Cerebellar nuclear complex (tissue), 1 donor: ENCODE results near the gene ATG7.
"Not testable (repeated sequence)": the region's sequence is repeated elsewhere in the genome, so short reads cannot be mapped to it uniquely, and the experiment has no call there.

ENCODE experiments used
- DNase-seq, 2 experiments: peaks; one replicate each; lab custom pipeline; 2025; lab: John Stamatoyannopoulos, UW

Gene ATG7

DNA sequence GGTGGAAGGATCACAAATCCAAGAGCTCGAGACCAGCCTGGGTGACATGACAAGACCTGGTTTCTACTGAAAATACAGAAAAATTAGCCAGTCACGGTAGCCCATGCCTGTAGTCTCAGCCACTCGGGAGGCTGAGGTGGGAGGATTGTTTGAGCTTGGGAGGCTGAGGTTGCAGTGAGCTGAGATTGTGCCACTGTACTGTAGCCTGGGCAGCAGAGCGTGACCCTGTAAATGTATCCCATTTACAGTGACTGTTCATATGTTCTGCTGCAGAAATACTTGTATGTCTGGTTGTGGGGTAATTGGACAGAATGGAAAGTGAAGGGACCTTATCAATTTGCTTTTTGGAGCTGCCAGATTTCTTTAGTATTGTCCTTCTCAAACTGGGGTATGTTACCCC lies 24.9 kb downstream of the ATG7 start:
- no peak for DNase-seq

DNA sequence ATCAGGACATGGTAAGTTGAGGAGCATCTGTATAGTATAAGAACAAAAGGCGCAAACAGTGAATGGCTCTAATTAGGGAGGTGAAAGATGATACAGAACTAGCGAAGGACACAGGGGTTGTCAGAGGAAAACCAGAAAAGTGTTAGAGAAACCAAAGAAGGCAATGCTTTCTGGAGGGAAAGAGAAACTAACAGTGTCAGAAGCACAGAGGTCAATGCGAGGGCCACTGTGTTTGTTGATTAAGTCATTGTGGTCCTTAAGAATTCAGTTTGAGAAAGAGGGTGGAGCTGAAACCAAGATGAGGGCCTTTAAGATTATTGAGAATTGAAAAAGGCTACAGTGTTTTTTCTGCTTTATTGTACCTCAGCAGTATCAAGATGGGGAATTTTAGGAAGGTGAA lies 28.8 kb downstream of the ATG7 start:
- DNase-seq = no peak

DNA sequence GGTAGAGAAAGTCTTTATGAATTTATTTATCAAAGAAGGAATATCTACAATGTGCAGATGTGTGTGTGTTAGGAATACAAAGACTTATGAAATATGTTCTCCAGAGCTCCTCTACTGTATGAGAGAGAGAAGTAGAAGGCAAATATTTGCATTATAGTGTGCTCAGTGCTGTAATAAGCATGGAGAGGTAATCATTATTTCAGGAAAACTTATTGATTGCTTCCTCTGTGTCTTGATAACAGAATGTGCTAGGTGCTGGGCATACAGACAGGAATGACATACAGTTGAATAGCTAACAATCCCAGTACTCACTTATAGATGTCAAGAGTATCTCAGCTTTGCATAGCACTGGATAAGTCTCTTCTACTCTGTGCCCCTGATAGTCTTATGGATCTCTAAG lies 30.2 kb downstream of the ATG7 start:
- no peak for DNase-seq

DNA sequence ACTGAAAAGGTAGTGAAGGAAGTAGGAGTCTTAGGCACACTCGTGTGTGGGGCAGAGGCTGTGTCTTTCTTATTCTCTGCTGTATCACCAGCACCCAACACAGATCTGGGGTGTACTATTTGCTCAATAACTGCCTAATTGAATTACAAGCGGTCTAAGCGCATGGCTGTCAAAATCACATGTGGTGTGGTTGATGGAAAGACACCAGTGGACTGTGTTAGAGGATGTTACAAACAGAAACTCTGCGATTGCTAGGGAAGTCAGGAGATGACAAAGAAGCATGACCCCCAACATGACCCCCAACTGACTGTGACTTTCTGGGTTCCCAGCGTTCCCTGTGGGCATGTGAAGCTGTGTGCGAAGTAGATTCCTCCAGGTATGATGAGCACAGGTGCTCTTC lies 32.0 kb downstream of the ATG7 start:
- DNase-seq = no peak

DNA sequence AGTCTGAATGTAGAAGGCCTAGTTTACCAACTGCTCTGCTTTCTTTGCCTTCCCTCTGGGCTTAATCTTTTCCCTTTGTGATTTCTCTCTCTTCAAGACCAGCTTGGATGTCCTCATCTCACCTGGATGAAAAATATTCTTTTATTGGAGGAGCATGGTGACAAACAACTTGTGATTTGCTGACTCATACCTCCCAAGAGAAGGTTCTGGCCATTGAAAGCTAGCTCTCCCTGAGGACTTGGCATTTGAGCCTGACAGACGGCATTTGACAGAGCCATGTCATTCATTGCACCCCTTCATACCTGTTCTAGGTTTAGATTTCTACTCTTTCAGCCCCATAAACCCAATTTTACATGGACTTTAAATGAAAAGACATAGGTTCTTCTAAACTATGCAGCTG lies 33.3 kb downstream of the ATG7 start:
- DNase-seq = no peak

DNA sequence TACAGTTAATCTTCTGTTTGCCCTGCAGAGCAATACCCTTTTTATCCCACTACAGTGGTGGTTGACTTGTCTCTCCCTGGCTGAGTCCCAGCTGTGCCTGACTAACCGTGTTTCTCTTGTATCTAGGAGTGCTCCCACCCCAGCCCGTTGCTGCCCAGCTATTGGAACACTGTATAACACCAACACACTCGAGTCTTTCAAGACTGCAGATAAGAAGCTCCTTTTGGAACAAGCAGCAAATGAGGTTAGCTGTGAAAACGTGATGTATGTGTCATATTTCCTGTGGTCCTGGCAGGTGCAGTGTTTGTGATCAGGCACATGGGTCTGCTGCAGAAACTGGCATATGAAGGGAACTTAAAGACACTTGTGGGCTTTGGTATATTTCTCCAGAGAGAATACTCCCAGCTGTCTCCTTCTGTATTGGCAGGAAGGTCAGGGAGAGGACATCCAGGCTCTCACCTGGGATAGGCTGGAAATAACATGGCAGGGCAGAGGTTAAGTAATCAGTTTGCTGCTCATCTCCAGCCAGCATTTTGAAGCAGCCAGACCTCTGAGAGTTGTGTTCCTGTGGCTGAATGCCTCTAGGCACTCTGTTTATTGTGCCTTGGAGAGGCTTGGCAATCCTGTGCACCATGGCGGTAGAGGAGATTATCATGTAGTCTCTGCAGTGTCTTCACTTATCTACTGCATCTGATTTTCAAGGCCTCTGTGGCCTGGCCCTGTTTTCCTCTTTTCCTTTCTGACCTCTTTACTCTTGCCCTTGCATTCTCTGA lies 34.8 kb downstream of the ATG7 start:
- no peak for DNase-seq

DNA sequence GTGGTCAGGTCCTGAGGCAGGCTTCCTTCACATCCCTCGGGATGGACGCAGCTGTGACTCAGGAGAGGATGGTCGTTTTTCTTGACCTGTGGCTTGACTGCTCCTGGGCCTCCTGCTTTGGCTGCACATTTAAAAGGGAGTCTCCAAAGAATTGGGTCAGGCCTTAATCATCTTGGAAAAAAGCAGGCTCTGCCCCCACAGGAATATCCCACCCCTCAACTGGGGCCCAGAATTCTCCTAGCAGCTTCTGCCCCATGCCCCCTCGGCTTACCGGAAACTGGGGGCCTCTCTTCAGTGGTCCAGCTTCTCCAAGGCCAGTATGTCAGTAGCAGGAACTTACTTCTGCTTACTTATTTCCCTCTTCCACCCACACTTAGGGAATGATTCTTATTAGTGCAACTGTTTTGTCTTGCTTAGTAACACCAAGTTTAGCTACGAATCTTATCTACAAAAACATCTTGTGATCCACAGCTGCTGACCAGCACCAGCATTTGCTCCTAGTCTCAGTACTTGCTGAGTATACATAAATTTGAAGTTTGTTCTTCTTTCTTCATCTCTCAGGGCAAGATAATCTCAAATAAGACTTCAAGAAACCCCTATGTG lies 35.7 kb downstream of the ATG7 start:
- DNase-seq = no peak

DNA sequence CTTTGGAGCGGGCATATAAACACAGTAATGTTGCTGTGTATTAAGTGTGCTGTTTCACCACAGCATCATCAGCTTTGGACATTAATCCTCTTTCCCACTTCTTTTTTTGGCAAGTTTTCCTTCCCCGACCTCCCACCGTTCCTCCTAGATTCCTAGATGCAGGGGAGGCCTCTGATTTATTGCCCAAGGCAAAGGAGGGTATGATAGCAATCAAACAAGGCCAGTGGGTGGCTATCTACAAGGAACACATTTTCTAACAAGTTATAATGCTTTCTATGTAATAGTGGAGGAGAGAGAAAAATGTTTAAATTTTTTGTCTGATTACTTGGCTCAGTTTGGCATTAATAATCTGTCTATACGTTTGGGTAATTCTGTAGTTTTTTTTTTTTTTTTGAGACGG lies 38.1 kb downstream of the ATG7 start:
- DNase-seq = no peak

DNA sequence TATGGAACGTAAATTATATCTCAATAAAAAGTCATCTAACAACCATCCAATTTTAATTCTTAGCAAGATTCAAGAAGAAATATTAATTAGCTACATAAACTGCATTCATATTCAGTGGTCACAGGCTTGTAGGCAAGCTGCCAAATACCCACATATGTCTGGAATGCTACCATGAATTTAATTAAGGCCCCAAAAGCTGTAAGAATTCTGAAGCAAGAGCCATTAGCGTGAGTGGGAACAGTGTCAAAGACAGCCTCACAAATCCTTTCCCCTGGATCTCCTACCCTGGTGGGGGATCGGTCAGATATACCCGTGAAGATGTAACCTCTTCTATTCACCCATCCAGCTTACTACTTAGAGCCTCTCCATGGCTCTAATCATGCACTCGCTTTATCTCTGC lies 40.0 kb downstream of the ATG7 start:
- no peak for DNase-seq

DNA sequence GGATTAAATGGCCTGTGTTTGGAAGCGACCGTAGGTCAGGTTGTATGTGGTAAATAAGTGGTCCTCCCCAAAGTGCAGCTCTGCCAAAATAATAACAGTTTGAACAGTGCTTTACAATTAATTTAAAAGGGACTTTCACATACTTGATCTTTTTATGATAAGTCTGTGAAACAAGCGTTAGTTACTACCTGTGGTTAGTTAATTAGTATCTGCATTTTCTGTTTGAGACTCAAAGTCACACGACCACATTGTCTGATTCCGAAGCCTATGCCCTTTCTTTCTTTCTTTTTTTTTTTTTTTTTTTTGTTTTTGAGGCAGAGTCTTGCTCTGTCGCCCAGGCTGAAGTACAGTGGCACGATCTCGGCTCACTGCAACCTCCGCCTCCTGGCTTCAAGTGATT lies 45.1 kb downstream of the ATG7 start:
- no peak for DNase-seq

DNA sequence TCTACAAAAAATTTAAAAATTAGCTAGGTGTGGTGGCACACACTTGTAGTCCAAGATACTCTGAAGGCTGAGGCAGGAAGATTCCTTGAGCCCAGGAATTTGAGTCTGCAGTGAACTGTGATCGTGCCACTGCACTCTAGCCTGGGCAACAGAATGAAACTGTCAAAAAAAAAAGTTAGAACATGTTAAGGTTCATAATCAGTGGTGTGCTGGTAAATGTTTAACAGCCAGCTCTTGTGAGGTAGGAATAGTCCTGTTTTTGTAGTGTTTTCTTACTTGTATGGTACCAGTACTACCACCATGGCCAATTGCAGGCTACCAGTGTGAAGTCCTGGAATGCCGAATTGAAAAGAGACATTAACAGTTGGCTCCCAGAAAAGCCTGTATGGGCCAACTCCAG lies 50.7 kb downstream of the ATG7 start:
- DNase-seq = no peak

DNA sequence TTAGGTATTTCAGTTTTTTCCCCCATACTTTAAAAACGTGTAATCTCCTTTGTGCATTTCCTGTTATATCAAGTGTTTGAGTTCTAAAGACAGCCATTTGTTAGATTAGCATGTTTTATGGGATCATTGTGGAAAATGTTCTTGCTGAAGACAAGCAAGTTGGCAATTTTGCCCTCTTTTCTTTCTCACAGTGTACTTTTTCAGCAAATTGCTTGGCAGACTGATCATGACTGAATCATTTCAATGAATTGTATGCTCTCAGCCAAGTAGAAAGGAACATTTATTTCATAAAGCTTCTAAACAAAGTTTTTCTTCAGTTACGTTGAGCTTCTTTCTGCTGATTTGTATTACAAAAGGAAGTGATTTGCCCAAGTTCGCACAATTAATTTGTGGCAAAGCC lies 51.6 kb downstream of the ATG7 start:
- no peak for DNase-seq

DNA sequence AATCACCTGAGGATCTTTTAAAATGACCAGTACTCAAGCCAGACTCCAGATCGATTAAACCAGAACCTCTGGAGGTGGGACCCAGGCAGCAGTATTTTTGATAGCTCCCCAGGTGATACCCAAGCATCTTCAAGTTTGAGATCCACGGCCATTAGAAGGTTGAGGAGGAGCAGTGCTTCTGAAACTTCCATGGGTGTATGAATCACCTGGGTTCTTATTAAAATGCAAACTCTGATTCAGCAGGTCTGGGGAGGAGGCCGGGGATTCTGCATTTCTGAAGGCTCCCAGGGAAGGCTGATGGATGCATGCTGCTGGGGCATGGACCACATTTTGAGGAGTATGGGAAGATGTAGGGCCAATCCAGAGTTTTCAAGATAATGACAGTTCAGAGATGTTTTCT lies 55.4 kb downstream of the ATG7 start:
- DNase-seq = no peak

DNA sequence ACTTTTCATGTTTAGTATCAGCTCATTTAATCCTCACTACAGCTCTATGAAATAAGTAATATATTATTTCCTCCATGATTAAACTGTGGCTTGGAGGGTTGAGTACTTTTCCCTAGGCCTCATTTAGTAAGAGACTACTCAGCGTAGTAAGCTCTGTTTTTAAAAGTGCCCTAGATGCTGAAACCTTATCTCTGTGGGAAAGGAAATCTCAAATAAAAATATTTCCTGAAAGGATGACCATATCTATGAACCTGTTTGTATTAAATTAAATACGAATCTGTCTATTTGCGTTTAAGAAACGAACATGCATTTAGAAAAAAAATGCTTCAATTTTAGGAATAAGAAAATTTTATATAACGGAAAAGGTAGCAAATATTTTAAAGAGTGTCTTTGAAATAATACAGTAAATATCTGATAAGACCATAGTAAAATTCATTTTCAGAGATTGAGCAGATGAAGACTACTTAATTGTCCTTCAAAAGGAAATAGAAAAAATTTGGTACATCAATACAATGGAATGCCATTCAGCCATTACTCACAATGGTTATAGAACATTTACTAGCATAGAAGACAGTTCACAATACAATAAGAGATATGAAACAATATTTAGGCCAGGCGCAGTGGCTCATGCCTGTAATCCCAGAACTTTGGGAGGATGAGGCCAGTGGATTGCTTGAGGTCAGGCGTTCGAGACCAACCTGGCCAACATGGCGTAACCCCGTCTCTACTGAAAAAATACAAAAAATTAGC lies 56.2 kb downstream of the ATG7 start:
- DNase-seq = no peak

DNA sequence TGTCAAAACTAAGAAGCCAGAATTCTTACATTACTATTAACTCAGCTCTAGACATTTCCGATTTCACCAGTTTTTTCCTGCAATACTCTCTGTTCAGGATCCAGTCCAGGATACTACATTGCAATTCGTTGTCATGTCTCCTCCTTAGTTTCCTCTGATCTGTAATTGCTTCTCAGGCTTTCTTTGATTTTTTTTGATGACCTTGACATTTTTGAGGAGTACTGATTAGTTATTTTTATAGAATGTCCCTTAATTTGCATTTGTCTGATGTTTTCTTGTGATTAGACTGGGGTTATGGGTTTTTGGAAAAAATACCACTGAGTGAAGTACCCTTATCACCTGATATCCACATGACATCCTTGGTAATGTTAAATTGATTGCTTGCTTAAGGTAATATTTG lies 57.6 kb downstream of the ATG7 start:
- DNase-seq = no peak

DNA sequence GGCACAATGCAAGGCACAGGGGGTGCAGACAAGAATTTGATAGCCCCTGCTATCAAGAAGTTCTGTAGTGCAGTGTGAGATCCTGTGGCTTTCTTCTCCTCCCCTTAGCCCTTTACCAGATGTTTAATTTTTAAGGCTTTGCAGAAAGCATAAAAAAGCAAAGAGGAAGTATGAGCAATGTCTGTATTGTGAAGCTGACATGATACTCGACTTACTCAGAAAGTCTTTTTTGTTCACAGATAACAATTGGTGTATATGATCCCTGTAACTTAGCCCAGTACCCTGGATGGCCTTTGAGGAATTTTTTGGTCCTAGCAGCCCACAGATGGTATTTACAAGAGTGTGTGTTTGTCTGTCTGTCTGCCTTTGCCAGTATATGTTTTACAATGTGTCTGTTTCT lies 58.9 kb downstream of the ATG7 start:
- no peak for DNase-seq

DNA sequence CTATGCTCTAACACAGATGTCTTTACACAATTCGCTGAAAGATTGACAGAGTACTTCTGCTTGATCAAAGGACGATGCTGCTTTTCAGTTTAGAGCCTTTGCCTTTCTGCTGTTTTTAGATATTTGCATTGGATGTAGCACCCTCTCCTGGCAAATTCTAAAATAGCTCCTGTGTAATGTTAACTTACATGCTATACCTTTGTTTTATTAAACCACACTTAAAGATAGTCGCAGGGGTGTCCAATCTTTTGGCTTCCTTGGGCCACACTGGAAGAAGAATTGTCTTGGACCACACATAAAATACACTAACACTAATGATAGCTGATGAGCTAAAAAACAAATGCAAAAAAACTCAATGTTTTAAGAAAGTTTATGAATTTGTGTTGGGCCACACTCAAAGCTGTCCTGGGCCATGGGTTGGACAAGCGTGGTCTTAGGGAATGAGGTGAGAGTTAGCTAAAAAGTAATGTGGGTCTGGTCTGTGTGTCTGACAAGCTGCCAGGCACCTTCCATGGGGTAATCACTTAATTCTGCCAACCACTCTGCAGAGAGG lies 62.9 kb downstream of the ATG7 start:
- no peak for DNase-seq

DNA sequence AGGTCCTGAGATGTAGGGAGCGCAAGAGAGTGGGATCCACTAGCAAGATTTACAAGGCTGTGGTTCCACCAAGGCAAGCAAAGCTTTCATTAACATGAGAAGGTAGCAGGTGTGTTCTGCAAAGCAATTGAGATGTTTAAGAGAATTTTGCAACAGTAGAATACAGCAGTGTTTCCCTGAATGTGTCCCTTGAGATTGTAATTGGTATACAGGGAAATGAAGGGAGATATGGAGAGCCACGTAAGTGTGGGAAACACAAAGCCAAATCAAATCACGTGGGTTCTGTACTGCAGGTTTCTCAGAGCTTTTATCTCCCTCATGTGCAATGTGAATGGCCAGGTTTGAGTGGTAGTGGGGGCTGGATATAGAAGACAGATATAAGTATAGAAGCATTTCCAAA lies 67.3 kb downstream of the ATG7 start:
- DNase-seq = no peak

DNA sequence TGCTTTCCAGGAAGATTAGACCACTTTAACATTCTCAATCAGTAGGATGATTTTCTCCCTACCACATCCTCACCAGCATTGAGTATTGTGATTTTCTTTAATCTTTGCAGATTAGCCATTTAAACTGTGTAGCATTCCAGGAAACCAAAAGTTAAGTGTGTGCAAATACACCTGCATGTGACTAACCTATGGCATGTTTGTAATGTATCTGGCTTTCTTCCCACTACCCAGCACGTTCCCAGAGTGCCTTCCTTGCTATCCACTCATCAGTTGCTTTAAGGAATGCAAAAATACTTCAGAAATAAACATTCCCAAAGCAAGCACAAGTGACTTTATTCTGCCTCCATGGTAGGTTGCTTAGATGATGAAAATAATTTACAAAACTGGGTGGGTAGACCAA lies 74.2 kb downstream of the ATG7 start:
- no peak for DNase-seq

DNA sequence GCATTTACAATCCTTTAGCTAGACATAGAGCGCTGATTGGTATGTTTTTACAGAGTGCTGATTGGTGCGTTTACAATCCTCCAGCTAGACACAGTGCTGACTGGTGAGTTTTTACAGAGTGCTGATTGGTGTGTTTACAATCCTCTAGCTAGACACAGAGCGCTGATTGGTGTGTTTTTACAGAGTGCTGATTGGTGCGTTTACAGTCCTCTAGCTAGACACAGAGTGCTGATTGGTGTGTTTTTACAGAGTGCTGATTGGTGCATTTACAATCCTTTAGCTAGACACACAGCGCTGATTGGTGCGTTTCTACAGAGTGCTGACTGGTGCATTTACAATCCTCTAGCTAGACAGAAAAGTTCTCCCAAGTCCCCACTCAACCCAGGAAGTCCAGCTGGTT lies 76.7 kb downstream of the ATG7 start:
- DNase-seq = not testable (repeated sequence)

DNA sequence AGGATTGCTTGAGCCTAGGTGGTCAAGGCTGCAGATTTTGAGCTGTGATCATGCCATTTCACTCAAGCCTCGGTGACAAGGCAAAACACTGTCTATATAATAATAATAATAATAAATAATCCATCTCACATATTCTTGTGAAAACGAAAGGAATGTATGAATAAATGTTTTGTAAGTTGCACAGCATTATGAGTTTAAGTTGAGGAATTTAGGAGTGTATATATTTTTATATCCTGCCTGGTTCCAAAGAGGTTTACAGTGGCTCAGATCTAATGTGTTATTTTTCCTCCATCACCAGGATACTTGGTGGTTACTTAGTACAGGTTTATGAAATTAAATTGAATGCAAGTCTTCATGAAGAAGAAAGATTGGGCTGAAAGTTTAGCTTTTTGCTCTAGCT lies 77.2 kb downstream of the ATG7 start:
- no peak for DNase-seq

DNA sequence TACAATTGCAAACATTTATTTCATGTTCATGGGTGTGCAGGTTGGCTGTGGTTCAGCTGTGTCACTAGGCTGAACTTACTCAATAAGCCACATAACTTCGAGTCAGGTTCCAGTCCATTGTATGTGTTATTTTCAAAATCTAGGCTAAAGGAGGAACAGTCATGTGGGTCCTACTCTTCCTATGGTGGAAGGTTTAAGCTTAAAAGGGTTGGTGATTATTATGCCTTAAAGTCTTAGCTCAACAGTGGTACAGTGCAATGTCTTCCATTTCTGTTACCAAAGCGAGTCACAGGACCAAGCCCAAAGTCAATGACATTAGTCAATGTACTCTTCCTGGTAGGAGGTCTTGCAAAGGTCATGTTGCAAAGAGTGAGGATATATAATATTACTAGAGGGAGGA lies 78.2 kb downstream of the ATG7 start:
- no peak for DNase-seq

DNA sequence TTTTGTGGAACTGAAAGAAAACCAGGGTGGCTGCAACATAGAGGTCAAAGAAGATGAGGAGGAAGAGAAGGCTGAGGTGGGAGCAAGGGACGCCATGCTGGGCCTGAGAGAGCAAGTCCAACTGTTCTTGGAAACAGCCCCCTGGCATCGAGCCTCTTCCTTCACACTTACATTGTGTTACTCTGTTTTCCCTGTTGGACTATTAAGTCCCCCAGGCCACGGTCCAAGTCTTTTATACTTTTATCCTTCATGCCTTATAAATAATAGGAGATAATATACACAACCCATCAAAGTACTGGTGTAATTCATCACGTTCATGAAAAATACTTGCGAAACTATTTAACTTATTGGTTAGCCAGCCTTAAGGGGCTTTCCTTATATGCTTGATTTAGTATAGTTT lies 79.3 kb downstream of the ATG7 start:
- no peak for DNase-seq
